H1 (cell line): ENCODE measurements around the gene CCDC18. TPM values are rescaled to one million over a fixed set of nuclear protein-coding genes. Genes with fewer than 3 reads are reported as not detected.

Experiments used
- CTCF ChIA-PET: fragments of 300-600 bp; sonication (Branson Sonifier 250); formaldehyde crosslinking; loops from one replicate; lab custom pipeline; 2021; ENCODE audit not compliant: partially characterized antibody; lab: Charles Lee
- POLR2A ChIA-PET: fragments of 300-600 bp; sonication (Branson Sonifier 250); formaldehyde crosslinking; loops from one replicate; lab custom pipeline; 2021; ENCODE audit warnings: inconsistent platforms; ENCODE audit not compliant: partially characterized antibody; lab: Charles Lee
- DNase-seq, 2 experiments: peaks; one replicate each; pipeline versions ENCODE4 v3.0.0 to v3.0.0-alpha.2; 2010 to 2022; ENCODE audit warnings: low spot score in 2 of 2, low read depth in 1 of 2, mixed read lengths in 1 of 2
- FAIRE-seq: peaks from 2 replicates; lab custom pipeline; 2011; peaks lifted over from hg19 to GRCh38; lab: Jason Lieb, UNC
- H2AFZ ChIP-seq: 2 replicates; pipeline ENCODE4 v1.8.1; 2012; ENCODE audit warnings: low read length, inconsistent platforms
- H2AK5ac ChIP-seq: 2 replicates; pipeline ENCODE4 v1.6.1; 2013; ENCODE audit warnings: low read depth, low read length
- H2BK120ac ChIP-seq: replicated peaks from 2 replicates; pipeline ENCODE3; 2013; ENCODE audit warnings: low read depth, low read length, inconsistent platforms
- H2BK12ac ChIP-seq: 2 replicates; pipeline ENCODE4 v1.6.1; 2013; ENCODE audit warnings: low read depth, low read length
- H2BK15ac ChIP-seq: 2 replicates; pipeline ENCODE4 v1.6.1; 2013; ENCODE audit warnings: low read length
- H2BK20ac ChIP-seq: 2 replicates; pipeline ENCODE4 v1.6.1; 2013; ENCODE audit warnings: low read length
- H2BK5ac ChIP-seq: 2 replicates; pipeline ENCODE4 v1.6.1; 2013; ENCODE audit warnings: low read depth, low read length
- H3K14ac ChIP-seq: 2 replicates; pipeline ENCODE4 v1.6.1; 2013; ENCODE audit warnings: inconsistent platforms; ENCODE audit not compliant: insufficient read length
- H3K18ac ChIP-seq: 2 replicates; pipeline ENCODE4 v1.6.1; 2013; ENCODE audit warnings: low read length; ENCODE audit errors: extremely low read depth
- H3K23ac ChIP-seq: 2 replicates; pipeline ENCODE4 v1.6.1; 2013; ENCODE audit warnings: inconsistent platforms; ENCODE audit not compliant: insufficient read length
- H3K23me2 ChIP-seq: 2 replicates; pipeline ENCODE4 v1.6.1; 2013; ENCODE audit warnings: low read depth, low read length
- H3K27ac ChIP-seq: 2 replicates; pipeline ENCODE4 v1.6.1; 2011; ENCODE audit warnings: low read depth, low read length, inconsistent platforms
- H3K27me3 ChIP-seq, 4 experiments: replicated peaks in 1 of 4; 1 replicate in 1 of 4; 2 replicates in 3 of 4; pipeline versions ENCODE4 v1.6.1 to v1.8.1; 2011 to 2013; ENCODE audit warnings: low read length in 3 of 4, mild to moderate bottlenecking in 3 of 4, inconsistent platforms in 2 of 4, mixed read lengths in 2 of 4, moderate library complexity in 1 of 4; ENCODE audit not compliant: control insufficient read depth in 3 of 4, insufficient read depth in 3 of 4; ENCODE audit errors: extremely low read depth in 1 of 4
- H3K36me3 ChIP-seq, 4 experiments: 2 replicates each; pipeline versions ENCODE4 v1.6.1 to v1.8.1; 2011 to 2013; ENCODE audit warnings: mild to moderate bottlenecking in 4 of 4, low read length in 3 of 4, moderate library complexity in 2 of 4, control low read depth in 1 of 4, inconsistent platforms in 1 of 4; ENCODE audit not compliant: insufficient read depth in 4 of 4, control insufficient read depth in 2 of 4
- H3K4ac ChIP-seq: replicated peaks from 2 replicates; pipeline ENCODE3; 2013; ENCODE audit warnings: low read length, low read depth, mixed read lengths, inconsistent platforms; ENCODE audit not compliant: insufficient read length
- H3K4me1 ChIP-seq, 4 experiments: replicated peaks in 1 of 4; 1 replicate in 1 of 4; 2 replicates in 3 of 4; pipeline versions ENCODE4 v1.6.1 to v1.8.1; 2011 to 2013; ENCODE audit warnings: low read length in 3 of 4, inconsistent platforms in 2 of 4, mixed read lengths in 1 of 4; ENCODE audit not compliant: insufficient read depth in 4 of 4, control insufficient read depth in 3 of 4
- H3K4me2 ChIP-seq, 2 experiments: 2 replicates each; pipeline versions ENCODE4 v1.6.1 to v1.8.1; 2011 to 2013; ENCODE audit warnings: low read depth in 2 of 2, low read length in 2 of 2, control low read depth in 1 of 2, inconsistent platforms in 1 of 2, mild to moderate bottlenecking in 1 of 2; ENCODE audit not compliant: insufficient read depth in 1 of 2
- H3K4me3 ChIP-seq, 4 experiments: fragments of 200-600, 300-600 bp in 1 of 4; sonication (generic), shearing (Covaris generic), sonication (Bioruptor Twin) in 1 of 4; 2 replicates each; pipeline versions ENCODE4 v1.5.1 to v1.8.1; 2011 to 2016; ENCODE audit warnings: low read length in 4 of 4, low read depth in 3 of 4, control low read depth in 2 of 4, inconsistent platforms in 2 of 4, mild to moderate bottlenecking in 2 of 4, mixed read lengths in 1 of 4, moderate library complexity in 1 of 4; ENCODE audit not compliant: insufficient read depth in 2 of 4; ENCODE audit errors: extremely low read depth in 1 of 4
- H3K56ac ChIP-seq: replicated peaks from 2 replicates; pipeline ENCODE3; 2013; ENCODE audit warnings: low read depth, mild to moderate bottlenecking, mixed read lengths, low read length, inconsistent platforms; ENCODE audit not compliant: insufficient read length
- H3K79me1 ChIP-seq: 2 replicates; pipeline ENCODE4 v1.6.1; 2013; ENCODE audit warnings: low read depth, low read length, control low read depth
- H3K79me2 ChIP-seq, 2 experiments: 2 replicates each; pipeline versions ENCODE4 v1.6.1 to v1.8.1; 2012 to 2013; ENCODE audit warnings: low read length in 2 of 2, mild to moderate bottlenecking in 2 of 2, inconsistent platforms in 1 of 2; ENCODE audit not compliant: insufficient read depth in 2 of 2, control insufficient read depth in 1 of 2
- H3K9ac ChIP-seq, 4 experiments: replicated peaks in 1 of 4; 1 replicate in 1 of 4; 2 replicates in 3 of 4; pipeline versions ENCODE4 v1.6.1 to v1.8.1; 2011 to 2013; ENCODE audit warnings: low read depth in 3 of 4, low read length in 3 of 4, control low read depth in 2 of 4, mild to moderate bottlenecking in 2 of 4, moderate library complexity in 2 of 4, inconsistent platforms in 1 of 4; ENCODE audit errors: extremely low read depth in 1 of 4
- H3K9me3 ChIP-seq, 2 experiments: 2 replicates each; pipeline versions ENCODE4 v1.6.1 to v1.8.1; 2012 to 2013; ENCODE audit warnings: mild to moderate bottlenecking in 2 of 2, moderate library complexity in 2 of 2, control low read depth in 1 of 2, inconsistent platforms in 1 of 2, low read depth in 1 of 2, low read length in 1 of 2, mixed read lengths in 1 of 2; ENCODE audit not compliant: insufficient read depth in 2 of 2
- H4K20me1 ChIP-seq, 2 experiments: replicated peaks in 1 of 2; 2 replicates each; pipeline versions ENCODE3 to v1.8.1; 2011 to 2013; ENCODE audit warnings: inconsistent platforms in 2 of 2, low read length in 2 of 2, mild to moderate bottlenecking in 1 of 2; ENCODE audit not compliant: insufficient read depth in 2 of 2, control insufficient read depth in 1 of 2
- H4K5ac ChIP-seq: 2 replicates; pipeline ENCODE4 v1.6.1; 2013; ENCODE audit warnings: low read length, low read depth, mixed read lengths, inconsistent platforms; ENCODE audit not compliant: insufficient read length
- H4K8ac ChIP-seq: 2 replicates; pipeline ENCODE4 v1.8.0; 2013; ENCODE audit warnings: mild to moderate bottlenecking, moderate library complexity, low read length, inconsistent platforms; ENCODE audit not compliant: insufficient read depth; ENCODE audit errors: extremely low read depth
- H4K91ac ChIP-seq: replicated peaks from 2 replicates; pipeline ENCODE3; 2013; ENCODE audit warnings: low read length, mixed read lengths, inconsistent platforms; ENCODE audit not compliant: insufficient read length
- BRCA1 ChIP-seq: IDR thresholded peaks from 2 replicates; pipeline ENCODE4 v1.6.1; 2012; ENCODE audit warnings: low read depth, low read length, improper control_type of control experiment
- CBX8 ChIP-seq: fragments of 300-800, 300-1000 bp; sonication (generic); IDR thresholded peaks from 2 replicates; pipeline ENCODE4 v1.7.1; 2016; ENCODE audit warnings: low read depth, low read length, borderline replicate concordance
- CEBPB ChIP-seq: IDR thresholded peaks from 2 replicates; pipeline ENCODE4 v1.6.1; 2012; ENCODE audit warnings: low read depth, low read length
- CHD2 ChIP-seq: IDR thresholded peaks from 2 replicates; pipeline ENCODE4 v1.6.1; 2012; ENCODE audit warnings: low read length, improper control_type of control experiment
- HDAC2 ChIP-seq, 2 experiments: fragments of 300-600 bp in 1 of 2; sonication (generic) in 1 of 2; IDR thresholded peaks; 2 replicates each; pipeline ENCODE4 v1.6.1; 2011 to 2012; ENCODE audit warnings: low read depth in 2 of 2, low read length in 2 of 2, mild to moderate bottlenecking in 2 of 2, moderate library complexity in 2 of 2, borderline replicate concordance in 1 of 2, inconsistent platforms in 1 of 2
- HDAC6 ChIP-seq: IDR thresholded peaks from one replicate; pipeline ENCODE4 v1.7.1; 2012; ENCODE audit warnings: low read depth, mild to moderate bottlenecking, inconsistent platforms, low read length, moderate library complexity
- NRF1 ChIP-seq: IDR thresholded peaks from 2 replicates; pipeline ENCODE4 v1.6.1; 2011; ENCODE audit warnings: mild to moderate bottlenecking, low read depth, low read length, improper control_type of control experiment
- POLR2A ChIP-seq, 2 experiments: IDR thresholded peaks; 1 replicate in 1 of 2; 2 replicates in 1 of 2; pipeline ENCODE4 v1.6.1; 2011; ENCODE audit warnings: low read depth in 2 of 2, low read length in 2 of 2, mild to moderate bottlenecking in 2 of 2; ENCODE audit errors: control extremely low read depth in 1 of 2
- SIN3A ChIP-seq, 2 experiments: IDR thresholded peaks in 1 of 2; conservative IDR thresholded peaks in 1 of 2; 2 replicates each; pipeline ENCODE4 v1.6.1; 2011 to 2012; ENCODE audit warnings: low read length in 2 of 2, improper control_type of control experiment in 1 of 2, low read depth in 1 of 2, mild to moderate bottlenecking in 1 of 2
- SP4 ChIP-seq: IDR thresholded peaks from 2 replicates; pipeline ENCODE4 v1.6.1; 2012; ENCODE audit warnings: low read length, inconsistent platforms
- TAF1 ChIP-seq: IDR thresholded peaks from 2 replicates; pipeline ENCODE4 v1.6.1; 2011; ENCODE audit warnings: mild to moderate bottlenecking, low read depth, low read length
- TCF12 ChIP-seq: IDR thresholded peaks from 2 replicates; pipeline ENCODE4 v1.6.1; 2011; ENCODE audit warnings: low read depth, mild to moderate bottlenecking, low read length
- USF2 ChIP-seq: IDR thresholded peaks from 2 replicates; pipeline ENCODE4 v1.6.1; 2011; ENCODE audit warnings: low read length, improper control_type of control experiment
- WGBS, 2 experiments: shearing (Covaris generic) in 1 of 2; methylation state at CpG; one replicate each; pipeline versions ENCODE4 v1.1.6 to v1.1.7; 2013 to 2015; ENCODE audit warnings: low lambda C conversion rate in 2 of 2, mixed read lengths in 2 of 2, inconsistent platforms in 1 of 2, low coverage in 1 of 2, missing lambda C conversion rate in 1 of 2; ENCODE audit not compliant: insufficient replicate concordance in 2 of 2, insufficient coverage in 1 of 2, insufficient read length in 1 of 2; ENCODE audit errors: extremely low coverage in 1 of 2, missing lambda C conversion rate in 1 of 2; 5-methylcytosine and 5-hydroxymethylcytosine counted together
- polyA plus RNA-seq, 7 experiments: library from polyadenylated mRNA; depleted of rRNA in 3 of 7; stranded (reverse) in 5 of 7; unstranded in 2 of 7; fragments of >200 nt in 5 of 7; fragments of 200-250 nt in 2 of 7; gene quantifications; 1 replicate in 5 of 7; 2 replicates in 1 of 7; 4 replicates in 1 of 7; pipeline versions ENCODE4 v1.2.1 to v1.2.3, GENCODE V29; 2011 to 2013; ENCODE audit warnings: missing spikeins in 2 of 7, mixed read lengths in 2 of 7
- total RNA-seq: library from RNA; stranded (reverse); fragmentation: NEBNext Ultra II Directional; extraction: Animal tissue kit (Norgen Biotek cat#: 25700); gene quantifications from 2 replicates; pipeline ENCODE4 v1.2.1, GENCODE V29; 2021

Gene CCDC18
- total and polyA plus RNA-seq, 2 of the 8 experiments (the other 6 are each of a cell fraction or from before 2014, with no cell fraction given): 3.0 to 21.2 TPM

GRCh38 chr1:93194231-93194990, 13.9 kb downstream of the CCDC18 start:
- H3K36me3 ChIP-seq: peaks cover 0 to 29% (median 12%) of the 10 kb centered on the region in 4 experiments; a peak in 6 of 8 replicates
- H4K8ac ChIP-seq: no peak overlapping the region
- no peak overlapping the region for H3K18ac ChIP-seq
- no peak overlapping the region for H2BK120ac ChIP-seq
- no peak overlapping the region for H2AK5ac ChIP-seq
- no peak overlapping the region for H3K27ac ChIP-seq
- no peaks in the 10 kb centered on the region for H3K23me2 ChIP-seq
- DNase-seq: no peak
- H3K4me3 ChIP-seq: no peak overlapping the region
- no peak overlapping the region for H2BK20ac ChIP-seq
- no peak overlapping the region for H2AFZ ChIP-seq
- H3K4me1 ChIP-seq: no peaks in the 10 kb centered on the region
- no peaks in the 10 kb centered on the region for H3K79me2 ChIP-seq
- FAIRE-seq: no peak
- no peak overlapping the region for H2BK5ac ChIP-seq
- no peaks in the 10 kb centered on the region for H3K27me3 ChIP-seq
- POLR2A ChIA-PET: no interaction called here
- no peak overlapping the region for H4K5ac ChIP-seq
- H3K56ac ChIP-seq: no peak overlapping the region
- no peak overlapping the region for H3K23ac ChIP-seq
- CTCF ChIA-PET: no interaction called here
- H3K9ac ChIP-seq: no peak overlapping the region
- no peaks in the 10 kb centered on the region for H4K20me1 ChIP-seq
- no peak overlapping the region for H3K14ac ChIP-seq
- H3K4ac ChIP-seq: no peak overlapping the region
- H3K79me1 ChIP-seq: no peaks in the 10 kb centered on the region; the same call in 1 of the 2 replicates
- H2BK12ac ChIP-seq: no peak overlapping the region
- no peak overlapping the region for H3K4me2 ChIP-seq
- H2BK15ac ChIP-seq: no peak overlapping the region
- H3K9me3 ChIP-seq: no peaks in the 10 kb centered on the region
- no peak overlapping the region for H4K91ac ChIP-seq
- WGBS, 2 experiments: 99% methylated on average over 4 of the region's 4 CpGs; no CpG with 5 or more reads in 1 of the 2 experiments
- TF ChIP-seq POLR2A (IDR thresholded peaks at IDR 0.05; ENCODE audit: control extremely low read depth in 1 of 2, low read depth in 2 of 2, low read length in 2 of 2) (no peak), BRCA1 (no peak), NRF1 (no peak), HDAC2 (IDR thresholded peaks at IDR 0.05; ENCODE audit: borderline replicate concordance in 1 of 2, low read depth in 2 of 2, low read length in 2 of 2) (no peak), USF2 (no peak), HDAC6 (no peak), CHD2 (no peak), CEBPB (no peak), CBX8 (no peak), SIN3A (conservative IDR thresholded peaks at IDR 0.05 in 1 of 2, IDR thresholded peaks at IDR 0.05 in 1 of 2; ENCODE audit: low read depth in 1 of 2, low read length in 2 of 2) (no peak), TAF1 (no peak), SP4 (no peak), TCF12 (no peak)
